BLaER1 treated with 17β-estradiol and CSF1 and Interleukin-3, amounts not matched to agents 10 nM and 100 nM (cell line): ENCODE results near the gene ZFPM1.

Experiments
- H3K27ac ChIP-seq, 11 experiments: shearing (Covaris generic); formaldehyde crosslinking; 2 replicates each; pipeline ENCODE4 v1.8.1; 2022
- H3K27me3 ChIP-seq, 11 experiments: shearing (Covaris generic); formaldehyde crosslinking; 2 replicates each; pipeline ENCODE4 v1.8.1; 2022
- H3K36me3 ChIP-seq, 11 experiments: shearing (Covaris generic); formaldehyde crosslinking; 2 replicates each; pipeline ENCODE4 v1.8.1; 2022
- H3K4me1 ChIP-seq, 10 experiments: shearing (Covaris generic); formaldehyde crosslinking; 2 replicates each; pipeline ENCODE4 v1.8.1; 2022
- H3K4me2 ChIP-seq, 11 experiments: shearing (Covaris generic); formaldehyde crosslinking; 2 replicates each; pipeline ENCODE4 v1.8.1; 2022
- H3K4me3 ChIP-seq, 10 experiments: shearing (Covaris generic); formaldehyde crosslinking; 2 replicates each; pipeline ENCODE4 v1.8.1; 2022
- H3K9ac ChIP-seq, 11 experiments: shearing (Covaris generic); formaldehyde crosslinking; 2 replicates each; pipeline ENCODE4 v1.8.1; 2022
- H3K9me3 ChIP-seq, 11 experiments: shearing (Covaris generic); formaldehyde crosslinking; replicated peaks in 1 of 11; 2 replicates each; pipeline ENCODE4 v1.8.1; 2022
- H4K20me1 ChIP-seq, 11 experiments: shearing (Covaris generic); formaldehyde crosslinking; 2 replicates each; pipeline ENCODE4 v1.8.1; 2022
- Cebpa-rat ChIP-seq, 11 experiments: shearing (Covaris generic); IDR thresholded peaks; 2 replicates each; pipeline ENCODE4 v1.8.1; 2022

The ZFPM1 gene

GRCh38 chr16:88560714-88561484 lies 107.8 kb downstream of the ZFPM1 start:
- peaks cover 0 to 10% (median 0%) of the 10 kb centered on the region in 11 experiments; a peak in 3 of 22 replicates for H4K20me1 ChIP-seq
- H3K4me1 ChIP-seq = peaks cover 20 to 66% (median 51%) of the 10 kb centered on the region in 10 experiments
- TF ChIP-seq Cebpa-rat (IDR thresholded peaks at IDR 0.05) = no peak
- H3K9me3 ChIP-seq = peaks cover 4 to 12% (median 10%) of the 10 kb centered on the region in 11 experiments; a peak in 19 of 22 replicates
- no peaks in the 10 kb centered on the region; a peak in 1 of 22 replicates for H3K36me3 ChIP-seq
- H3K4me2 ChIP-seq = no peak overlapping the region
- H3K4me3 ChIP-seq = no peak overlapping the region
- H3K27ac ChIP-seq = no peak overlapping the region
- H3K27me3 ChIP-seq = peaks cover 0 to 26% (median 0%) of the 10 kb centered on the region in 11 experiments; a peak in 9 of 22 replicates
- H3K9ac ChIP-seq = no peak overlapping the region

GRCh38 chr16:88561485-88562359 lies 108.6 kb downstream of the ZFPM1 start:
- H3K4me3 ChIP-seq = no peak overlapping the region
- no peaks in the 10 kb centered on the region for H3K36me3 ChIP-seq
- TF ChIP-seq Cebpa-rat (IDR thresholded peaks at IDR 0.05) = no peak
- no peak overlapping the region for H3K27ac ChIP-seq
- H3K9ac ChIP-seq = peak overlapping the region in 5 of 11 experiments; percentile 2 to 67 (median 49); a peak in 7 of 22 replicates
- peaks cover 28 to 67% (median 54%) of the 10 kb centered on the region in 10 experiments for H3K4me1 ChIP-seq
- H3K4me2 ChIP-seq = peak overlapping the region; percentile 49 to 87 (median 65)
- H3K9me3 ChIP-seq = peaks cover under 1 to 4% (median 1%) of the 10 kb centered on the region in 11 experiments; a peak in 18 of 22 replicates
- H4K20me1 ChIP-seq = peaks cover 0 to 10% (median 0%) of the 10 kb centered on the region in 11 experiments; a peak in 3 of 22 replicates
- peaks cover 0 to 18% (median 0%) of the 10 kb centered on the region in 11 experiments; a peak in 9 of 22 replicates for H3K27me3 ChIP-seq

DNA sequence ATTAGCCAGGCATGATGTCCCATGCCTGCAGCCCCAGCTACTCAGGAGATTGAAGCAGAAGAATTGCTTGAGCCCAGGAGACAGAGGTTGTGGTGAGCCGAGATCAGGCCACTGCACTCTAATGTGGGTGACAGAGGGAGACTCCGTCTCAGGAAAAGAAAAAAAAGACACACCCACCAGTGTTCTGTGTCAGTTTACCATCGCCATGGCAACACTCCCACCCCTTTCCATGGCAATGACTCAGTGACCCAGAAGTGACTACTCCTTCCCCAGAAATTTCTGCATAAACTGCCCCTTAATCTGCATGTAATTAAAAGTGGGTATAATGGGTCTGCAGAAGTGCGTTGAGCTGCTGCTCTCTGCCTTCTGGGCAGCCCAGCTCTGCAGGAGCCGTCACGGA lies 113.1 kb downstream of the ZFPM1 start:
- Histone ChIP-seq H3K4me3 (no peak overlapping the region), H3K9me3 (peaks cover 0 to 11% (median 0%) of the 10 kb centered on the region in 11 experiments; a peak in 5 of 22 replicates), H3K4me2 (peak overlapping the region; percentile 27 to 70 (median 62)), H3K9ac (peak overlapping the region in 6 of 11 experiments; percentile 9 to 43 (median 28); a peak in 10 of 22 replicates), H3K27ac (peak overlapping the region in 3 of 11 experiments; percentile 38 to 66 (median 55); a peak in 3 of 22 replicates), H3K27me3 (no peaks in the 10 kb centered on the region), H3K4me1 (peaks cover 25 to 64% (median 58%) of the 10 kb centered on the region in 10 experiments), H3K36me3 (no peaks in the 10 kb centered on the region), H4K20me1 (peaks cover 4 to 16% (median 8%) of the 10 kb centered on the region in 11 experiments; a peak in 19 of 22 replicates)
- TF ChIP-seq Cebpa-rat (IDR thresholded peaks at IDR 0.05) = no peak

GRCh38 chr16:88568710-88569613 lies 115.9 kb downstream of the ZFPM1 start:
- H3K4me3 ChIP-seq = peak overlapping the region; percentile 86 to 99 (median 96)
- 0 out of 22 replicates have a peak, but pooled peaks of 1 of the 11 experiments have one; percentile 19 for TF ChIP-seq Cebpa-rat (IDR thresholded peaks at IDR 0.05)
- H3K4me1 ChIP-seq = peaks cover 40 to 66% (median 63%) of the 10 kb centered on the region in 10 experiments
- H3K9ac ChIP-seq = peak overlapping the region; percentile 79 to 98 (median 90)
- H3K27me3 ChIP-seq = no peaks in the 10 kb centered on the region
- peak overlapping the region; percentile 86 to 100 (median 98) for H3K4me2 ChIP-seq
- peak overlapping the region; percentile 13 to 95 (median 84); a peak in 20 of 22 replicates for H3K27ac ChIP-seq
- peaks cover 32 to 37% (median 36%) of the 10 kb centered on the region in 11 experiments; a peak in 21 of 22 replicates for H4K20me1 ChIP-seq
- H3K36me3 ChIP-seq = peaks cover 16 to 27% (median 25%) of the 10 kb centered on the region in 11 experiments
- H3K9me3 ChIP-seq = peaks cover 0 to 11% (median 0%) of the 10 kb centered on the region in 11 experiments; a peak in 5 of 22 replicates

- peak overlapping the region; percentile 13 to 95 (median 84); a peak in 21 of 22 replicates for H3K27ac ChIP-seq
- H3K36me3 ChIP-seq = peaks cover 21 to 34% (median 31%) of the 10 kb centered on the region in 11 experiments
- H4K20me1 ChIP-seq = peaks cover 35 to 43% (median 42%) of the 10 kb centered on the region in 11 experiments; a peak in 21 of 22 replicates
- H3K27me3 ChIP-seq = no peaks in the 10 kb centered on the region
- peaks cover 0 to 11% (median 0%) of the 10 kb centered on the region in 11 experiments; a peak in 5 of 22 replicates for H3K9me3 ChIP-seq
- peak overlapping the region; percentile 79 to 98 (median 90) for H3K9ac ChIP-seq
- H3K4me2 ChIP-seq = peak overlapping the region; percentile 86 to 100 (median 98)
- H3K4me1 ChIP-seq = peaks cover 40 to 66% (median 63%) of the 10 kb centered on the region in 10 experiments
- TF ChIP-seq Cebpa-rat (IDR thresholded peaks at IDR 0.05) = no peak
- H3K4me3 ChIP-seq = peak overlapping the region; percentile 86 to 99 (median 96)
Observed at GRCh38 chr16:88569614-88569984, 116.5 kb downstream of the ZFPM1 start.

DNA sequence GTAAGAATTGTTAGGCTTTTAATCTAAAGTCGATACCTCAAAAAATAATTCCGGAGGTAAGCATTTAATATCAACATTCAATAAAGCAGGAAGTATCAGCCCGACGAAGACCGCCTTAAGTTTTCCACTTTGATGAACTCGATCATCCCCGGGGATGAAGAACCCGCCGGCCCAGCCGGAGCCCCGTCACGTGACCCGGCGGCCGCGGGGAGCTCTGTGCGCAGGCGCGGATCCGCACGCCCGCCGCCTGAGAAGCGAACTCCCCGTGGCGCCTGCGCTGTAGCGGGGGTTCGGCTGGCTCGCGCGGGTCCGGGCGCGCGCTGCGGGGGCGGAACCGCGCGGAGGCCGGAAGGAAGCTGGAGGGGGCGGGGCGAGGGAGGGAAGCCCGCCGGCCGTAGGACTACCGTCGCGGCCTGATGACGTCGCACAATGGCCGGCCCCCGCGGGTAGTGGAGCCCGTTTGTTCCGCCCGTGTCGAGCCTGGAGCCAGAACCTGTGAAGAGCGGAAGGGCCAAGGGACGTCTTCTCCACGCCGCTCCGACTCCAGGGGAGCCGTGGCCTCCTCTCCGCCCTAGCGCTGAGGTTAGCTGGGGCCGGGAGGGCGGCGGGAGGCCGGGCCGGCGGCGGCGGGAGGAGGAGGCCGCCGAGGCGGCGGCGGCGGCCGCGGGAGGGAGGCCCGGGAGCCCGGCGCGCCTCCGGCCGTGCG lies 117.1 kb downstream of the ZFPM1 start, which contains the start of gene ZC3H18:
Gene ZC3H18 (plus strand): TSS at position 419 of the 706 bp plus-strand sequence. CDS start 6,721 bp downstream, outside the sequence.
- peaks cover 35 to 48% (median 48%) of the 10 kb centered on the region in 11 experiments; a peak in 21 of 22 replicates for H4K20me1 ChIP-seq

GRCh38 chr16:88570691-88571092 lies 117.6 kb downstream of the ZFPM1 start:
- peaks cover 40 to 54% (median 53%) of the 10 kb centered on the region in 11 experiments; a peak in 21 of 22 replicates for H4K20me1 ChIP-seq
- peak overlapping the region; percentile 87 to 98 (median 93) for H3K9ac ChIP-seq
- H3K4me1 ChIP-seq = peaks cover 37 to 59% (median 55%) of the 10 kb centered on the region in 10 experiments
- H3K9me3 ChIP-seq = peaks cover 0 to 11% (median 0%) of the 10 kb centered on the region in 11 experiments; a peak in 5 of 22 replicates
- no peak for TF ChIP-seq Cebpa-rat (IDR thresholded peaks at IDR 0.05)
- peak overlapping the region; percentile 86 to 99 (median 96) for H3K4me3 ChIP-seq
- peak overlapping the region; percentile 87 to 100 (median 96) for H3K4me2 ChIP-seq
- H3K36me3 ChIP-seq = peaks cover 28 to 45% (median 41%) of the 10 kb centered on the region in 11 experiments
- H3K27me3 ChIP-seq = no peaks in the 10 kb centered on the region
- peak overlapping the region; percentile 56 to 95 (median 87) for H3K27ac ChIP-seq

More for the DNA sequence above, 117.1 kb downstream of the ZFPM1 start, which contains the start of gene ZC3H18:
- Histone ChIP-seq H3K27ac (peak within 1 kb of the TSS; percentile 56 to 95 (median 87)), H3K9me3 (peaks cover 0 to 11% (median 0%) of the 10 kb centered on the region in 11 experiments; a peak in 5 of 22 replicates), H3K9ac (peak within 1 kb of the TSS; percentile 87 to 98 (median 93)), H3K4me3 (peak within 1 kb of the TSS; percentile 86 to 99 (median 96)), H3K36me3 (peaks cover 23 to 39% (median 35%) of the 10 kb centered on the region in 11 experiments), H3K4me1 (peaks cover 40 to 65% (median 61%) of the 10 kb centered on the region in 10 experiments), H3K27me3 (no peaks in the 10 kb centered on the region), H3K4me2 (peak within 1 kb of the TSS; percentile 96 to 100 (median 99))
- TF ChIP-seq Cebpa-rat (IDR thresholded peaks at IDR 0.05) = no peak
